CD14-positive monocyte (primary cell): ENCODE results near the gene STAT4. TPM values are rescaled to one million over a fixed set of nuclear protein-coding genes. Genes with fewer than 3 reads are reported as not detected.

Experiments used
- DNase-seq, 3 donors: peaks; one replicate each; pipeline ENCODE4 v3.0.0-alpha.2; 2011 to 2022
- H2AFZ ChIP-seq: 2 replicates; pipeline ENCODE4 v1.6.0; 2012; ENCODE audit warnings: mild to moderate bottlenecking, low read depth, low read length, inconsistent platforms; ENCODE audit not compliant: insufficient read depth, poor library complexity, severe bottlenecking
- H3K27ac ChIP-seq, 2 donors: 1 replicate in 1 of 2; 2 replicates in 1 of 2; pipeline ENCODE4 v1.5.1; 2012 to 2013; ENCODE audit warnings: low read length in 2 of 2, control low read depth in 1 of 2, inconsistent platforms in 1 of 2, low read depth in 1 of 2, mild to moderate bottlenecking in 1 of 2
- H3K27me3 ChIP-seq, 2 donors: one replicate each; pipeline versions ENCODE4 v1.6.0 to v1.6.1; 2011 to 2013; ENCODE audit warnings: low read length in 2 of 2; ENCODE audit not compliant: control insufficient read depth in 2 of 2, insufficient read depth in 2 of 2
- H3K36me3 ChIP-seq, 2 donors: replicated peaks in 1 of 2; 1 replicate in 1 of 2; 2 replicates in 1 of 2; pipeline versions ENCODE4 v1.5.1 to v1.6.1; 2012 to 2013; ENCODE audit warnings: low read length in 2 of 2, control low read depth in 1 of 2, inconsistent platforms in 1 of 2, mild to moderate bottlenecking in 1 of 2; ENCODE audit not compliant: insufficient read depth in 2 of 2, control insufficient read depth in 1 of 2
- H3K4me1 ChIP-seq, 2 donors: 1 replicate in 1 of 2; 2 replicates in 1 of 2; pipeline versions ENCODE4 v1.5.1 to v1.6.1; 2012 to 2013; ENCODE audit warnings: low read length in 2 of 2, control low read depth in 1 of 2, inconsistent platforms in 1 of 2, mild to moderate bottlenecking in 1 of 2, moderate library complexity in 1 of 2; ENCODE audit not compliant: insufficient read depth in 2 of 2, control insufficient read depth in 1 of 2
- H3K4me2 ChIP-seq: replicated peaks from 2 replicates; pipeline ENCODE3; 2012; ENCODE audit warnings: low read length, moderate library complexity, mild to moderate bottlenecking; ENCODE audit not compliant: poor library complexity, severe bottlenecking; ENCODE audit errors: extremely low read depth
- H3K4me3 ChIP-seq, 3 experiments: fragments of 200-600 bp in 1 of 3; sonication (generic) in 1 of 3; replicated peaks in 1 of 3; 1 replicate in 2 of 3; 2 replicates in 1 of 3; pipeline ENCODE4 v1.5.1; 2011 to 2013; ENCODE audit warnings: low read length in 3 of 3, mild to moderate bottlenecking in 3 of 3, control low read depth in 2 of 3, low read depth in 2 of 3, inconsistent platforms in 1 of 3, moderate library complexity in 1 of 3
- H3K79me2 ChIP-seq: 2 replicates; pipeline ENCODE4 v1.6.0; 2012; ENCODE audit warnings: mild to moderate bottlenecking, control low read depth, inconsistent platforms, low read length, moderate library complexity; ENCODE audit not compliant: insufficient read depth
- H3K9ac ChIP-seq: 2 replicates; pipeline ENCODE4 v1.6.0; 2017; ENCODE audit warnings: low read length, mild to moderate bottlenecking; ENCODE audit not compliant: insufficient read depth, poor library complexity, severe bottlenecking
- H3K9me3 ChIP-seq, 2 donors: replicated peaks in 1 of 2; 1 replicate in 1 of 2; 2 replicates in 1 of 2; pipeline versions ENCODE4 v1.5.1 to v1.6.1; 2012 to 2013; ENCODE audit warnings: low read length in 2 of 2, control low read depth in 1 of 2; ENCODE audit not compliant: control insufficient read depth in 1 of 2, insufficient read depth in 1 of 2
- H4K20me1 ChIP-seq: 2 replicates; pipeline ENCODE4 v1.6.0; 2012; ENCODE audit warnings: mild to moderate bottlenecking, low read length, control low read depth, moderate library complexity; ENCODE audit not compliant: insufficient read depth
- H3K27ac Mint-ChIP-seq, 7 donors: one replicate each; pipeline ENCODE4 v1.8.0; 2020; ENCODE audit warnings: mild to moderate bottlenecking in 7 of 7, mixed read lengths in 7 of 7, moderate library complexity in 6 of 7, inconsistent platforms in 2 of 7
- H3K27me3 Mint-ChIP-seq, 3 donors: one replicate each; pipeline ENCODE4 v1.8.0; 2021 to 2022; ENCODE audit warnings: low read depth in 3 of 3, mild to moderate bottlenecking in 3 of 3, mixed read lengths in 3 of 3, moderate library complexity in 3 of 3, inconsistent platforms in 1 of 3
- H3K36me3 Mint-ChIP-seq, 2 donors: one replicate each; pipeline ENCODE4 v1.8.0; 2020; ENCODE audit warnings: mixed read lengths in 2 of 2, inconsistent platforms in 1 of 2, mild to moderate bottlenecking in 1 of 2
- H3K4me1 Mint-ChIP-seq: one replicate; pipeline ENCODE4 v1.8.0; 2020; ENCODE audit warnings: mild to moderate bottlenecking, mixed read lengths
- H3K4me3 Mint-ChIP-seq, 2 donors: one replicate each; pipeline ENCODE4 v1.8.0; 2020; ENCODE audit warnings: mild to moderate bottlenecking in 2 of 2, mixed read lengths in 2 of 2, moderate library complexity in 1 of 2
- H3K9me3 Mint-ChIP-seq, 7 donors: one replicate each; pipeline ENCODE4 v1.8.0; 2020 to 2022; ENCODE audit warnings: mixed read lengths in 7 of 7, mild to moderate bottlenecking in 6 of 7, moderate library complexity in 6 of 7, inconsistent platforms in 2 of 7
- WGBS: methylation state at CpG from one replicate; pipeline ENCODE4 v1.1.5; 2013; ENCODE audit warnings: missing lambda C conversion rate; ENCODE audit not compliant: insufficient coverage; 5-methylcytosine and 5-hydroxymethylcytosine counted together
- intact Hi-C, 2 donors: fragments of 100-400 bp; cut with micrococcal nuclease; formaldehyde crosslinking; loops; one replicate each; pipeline versions ENCODE4 v1.15.0 to v1.15.1; 2023
- polyA plus RNA-seq, 3 donors: library from polyadenylated mRNA; depleted of rRNA in 1 of 3; unstranded in 2 of 3; stranded (reverse) in 1 of 3; fragments of 300-500 nt in 2 of 3; fragments of >200 nt in 1 of 3; fragmentation: Illumina TruSeq in 2 of 3; gene quantifications; 1 replicate in 2 of 3; 2 replicates in 1 of 3; pipeline ENCODE4 v1.2.3, GENCODE V29; 2012 to 2021
- TF ChIP-seq, protein P1 (sequence below): fragments of 200-600 bp; IDR thresholded peaks from one replicate; pipeline ENCODE4 v1.8.0; 2022; ENCODE audit warnings: antibody characterized with exemption, mild to moderate bottlenecking

Gene STAT4
- polyA plus RNA-seq, 3 donors, result 0.31 to 0.52 (median 0.31) TPM

DNA sequence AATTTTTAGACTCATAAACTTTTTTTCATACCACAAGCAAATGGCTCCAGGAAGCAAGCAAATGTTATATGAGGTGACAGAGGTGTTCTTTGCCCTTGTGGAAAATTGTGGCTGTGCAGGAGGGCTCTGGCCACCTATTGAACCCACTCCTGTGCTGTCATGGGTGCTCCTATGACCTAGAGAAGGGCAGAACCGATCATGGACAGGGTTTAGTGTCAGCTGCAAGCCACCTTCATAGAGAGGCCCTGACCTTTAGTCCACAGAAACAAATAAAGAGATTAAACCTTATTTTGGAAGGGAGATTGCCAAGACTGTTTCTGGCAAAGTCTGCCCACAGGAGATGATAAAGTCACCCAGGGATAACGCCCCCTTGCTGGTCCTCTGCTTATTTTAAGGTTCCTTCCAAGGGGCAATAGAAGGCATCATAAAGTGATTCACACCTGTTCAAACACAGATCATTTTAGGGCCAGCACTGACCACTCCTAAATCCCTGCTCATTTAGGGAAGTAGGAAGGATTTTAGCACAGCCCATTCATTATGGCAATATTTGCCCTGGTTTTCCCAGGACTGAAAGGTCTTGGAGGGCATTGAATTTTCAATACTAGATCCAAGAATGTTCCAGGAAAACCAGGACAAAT lies 26.1 kb upstream of the STAT4 start:
- no peak overlapping the region for H3K27ac ChIP-seq
- no peak for DNase-seq
- H3K4me2 ChIP-seq, result no peak overlapping the region
- no peaks in the 10 kb centered on the region for H3K27me3 ChIP-seq
- intact Hi-C loops, result no loop called here
- H3K4me1 Mint-ChIP-seq, result peaks cover 2% of the 10 kb centered on the region
- no peaks in the 10 kb centered on the region for H3K36me3 Mint-ChIP-seq
- no peak overlapping the region for H3K9ac ChIP-seq
- H3K9me3 Mint-ChIP-seq, result no peaks in the 10 kb centered on the region
- H3K4me3 ChIP-seq, result no peak overlapping the region
- H3K4me1 ChIP-seq, result no peaks in the 10 kb centered on the region
- H3K4me3 Mint-ChIP-seq, result no peak overlapping the region
- H3K27ac Mint-ChIP-seq, result peak overlapping the region in 1 of 7 donors; percentile 5
- no peaks in the 10 kb centered on the region for H3K36me3 ChIP-seq
- WGBS, result 78% methylated on average over 1 of the region's 2 CpGs
- peaks cover 0 to 2% (median 0%) of the 10 kb centered on the region in 3 donors for H3K27me3 Mint-ChIP-seq
- H4K20me1 ChIP-seq, result no peaks in the 10 kb centered on the region
- H3K79me2 ChIP-seq, result no peaks in the 10 kb centered on the region
- no peaks in the 10 kb centered on the region for H3K9me3 ChIP-seq
- TF ChIP-seq, protein P1, sequence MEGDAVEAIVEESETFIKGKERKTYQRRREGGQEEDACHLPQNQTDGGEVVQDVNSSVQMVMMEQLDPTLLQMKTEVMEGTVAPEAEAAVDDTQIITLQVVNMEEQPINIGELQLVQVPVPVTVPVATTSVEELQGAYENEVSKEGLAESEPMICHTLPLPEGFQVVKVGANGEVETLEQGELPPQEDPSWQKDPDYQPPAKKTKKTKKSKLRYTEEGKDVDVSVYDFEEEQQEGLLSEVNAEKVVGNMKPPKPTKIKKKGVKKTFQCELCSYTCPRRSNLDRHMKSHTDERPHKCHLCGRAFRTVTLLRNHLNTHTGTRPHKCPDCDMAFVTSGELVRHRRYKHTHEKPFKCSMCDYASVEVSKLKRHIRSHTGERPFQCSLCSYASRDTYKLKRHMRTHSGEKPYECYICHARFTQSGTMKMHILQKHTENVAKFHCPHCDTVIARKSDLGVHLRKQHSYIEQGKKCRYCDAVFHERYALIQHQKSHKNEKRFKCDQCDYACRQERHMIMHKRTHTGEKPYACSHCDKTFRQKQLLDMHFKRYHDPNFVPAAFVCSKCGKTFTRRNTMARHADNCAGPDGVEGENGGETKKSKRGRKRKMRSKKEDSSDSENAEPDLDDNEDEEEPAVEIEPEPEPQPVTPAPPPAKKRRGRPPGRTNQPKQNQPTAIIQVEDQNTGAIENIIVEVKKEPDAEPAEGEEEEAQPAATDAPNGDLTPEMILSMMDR, result no peak
- H2AFZ ChIP-seq, result no peak overlapping the region

DNA sequence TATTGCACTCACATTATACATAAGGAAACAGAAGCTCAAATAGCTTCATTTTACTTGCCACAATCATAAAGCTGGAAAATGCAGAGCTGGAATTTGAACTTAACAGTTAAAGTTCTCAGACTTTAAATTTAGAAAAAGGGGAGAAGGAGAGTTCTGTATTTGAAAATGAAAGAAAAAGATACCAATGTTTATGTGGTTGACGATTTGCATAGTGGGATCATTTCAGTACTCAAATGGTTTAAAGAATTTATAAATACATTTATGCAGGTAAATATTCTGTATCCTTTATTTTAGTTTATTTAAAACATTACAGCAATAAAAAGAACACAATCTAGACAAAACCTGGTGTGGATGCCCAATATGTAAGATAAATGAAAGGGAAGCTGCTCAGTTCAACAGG lies 25.5 kb upstream of the STAT4 start:
- TF ChIP-seq, protein P1, result no peak
- Mint-ChIP-seq H3K36me3 (no peaks in the 10 kb centered on the region), H3K27ac (no peak overlapping the region), H3K4me1 (peaks cover 2% of the 10 kb centered on the region), H3K9me3 (no peaks in the 10 kb centered on the region), H3K4me3 (no peak overlapping the region), H3K27me3 (peaks cover 0 to 2% (median 0%) of the 10 kb centered on the region in 3 donors)
- no peak overlapping the region for H3K9ac ChIP-seq
- H3K27ac ChIP-seq, result no peak overlapping the region
- intact Hi-C loops, result no loop called here
- H2AFZ ChIP-seq, result no peak overlapping the region
- H3K79me2 ChIP-seq, result no peaks in the 10 kb centered on the region
- no peak overlapping the region for H3K4me2 ChIP-seq
- no peaks in the 10 kb centered on the region for H4K20me1 ChIP-seq
- H3K4me3 ChIP-seq, result no peak overlapping the region
- no peaks in the 10 kb centered on the region for H3K36me3 ChIP-seq
- WGBS, result no CpG with 5 or more reads among the region's 1 CpG
- no peaks in the 10 kb centered on the region for H3K27me3 ChIP-seq
- no peaks in the 10 kb centered on the region for H3K4me1 ChIP-seq
- H3K9me3 ChIP-seq, result no peaks in the 10 kb centered on the region
- DNase-seq, result no peak
